GM18508 (cell line): ENCODE results near the gene MAGEE2.
"Not testable (repeated sequence)": the region's sequence is repeated elsewhere in the genome, so short reads cannot be mapped to it uniquely, and the experiment has no call there.

Experiments
- ATAC-seq: cut with Tn5 transposase; IDR thresholded peaks from one replicate; pipeline ENCODE4 v1.9.1; 2021; ENCODE audit warnings: moderate number of reproducible peaks; ENCODE audit not compliant: insufficient read depth, unreplicated experiment

MAGEE2 gene

GRCh38 chrX:75784680-75785491, at the start of gene MAGEE2:
TSS of gene MAGEE2 (minus strand) at chrX:75785254. CDS start at chrX:75785051, 203 bp downstream.
- ATAC-seq = no peak

GRCh38 chrX:75786290-75786689, 1.2 kb upstream of the MAGEE2 start:
- ATAC-seq = no peak

- no peak for ATAC-seq
These were observed 3.4 kb downstream of the MAGEE2 start for GRCh38 chrX:75781611-75782010.

- ATAC-seq = not testable (repeated sequence)
These were observed 17.0 kb downstream of the MAGEE2 start for GRCh38 chrX:75768063-75768462.

- ATAC-seq = no peak
These were observed 36.6 kb downstream of the MAGEE2 start for GRCh38 chrX:75748431-75748830.

GRCh38 chrX:75746891-75747639, 38.0 kb downstream of the MAGEE2 start:
- ATAC-seq = peak; percentile 61
